HepG2 (cell line): ENCODE results near the gene PLK5. TPM values are rescaled to one million over a fixed set of nuclear protein-coding genes. Genes with fewer than 3 reads are reported as not detected.

Experiments
- DZIP1 ChIP-seq: sonication (generic); formaldehyde crosslinking; IDR thresholded peaks from 2 replicates; pipeline ENCODE4 v1.5.0; 2020; ENCODE audit warnings: mild to moderate bottlenecking, missing genetic modification reagents
- HMGXB4 ChIP-seq, 2 experiments: sonication (generic) in 1 of 2; formaldehyde crosslinking in 1 of 2; IDR thresholded peaks; 2 replicates each; pipeline versions ENCODE4 v1.4.0 to v1.6.1; 2018 to 2020; ENCODE audit warnings: missing genetic modification reagents in 2 of 2, borderline replicate concordance in 1 of 2, low read depth in 1 of 2, mild to moderate bottlenecking in 1 of 2, missing biosample characterization in 1 of 2
- KLF12 ChIP-seq: sonication (generic); formaldehyde crosslinking; IDR thresholded peaks from 2 replicates; pipeline ENCODE4 v1.4.0; 2020; ENCODE audit warnings: missing genetic modification reagents, borderline replicate concordance
- NKX3-1 ChIP-seq: sonication (generic); formaldehyde crosslinking; IDR thresholded peaks from 2 replicates; pipeline ENCODE4 v1.5.0; 2020; ENCODE audit warnings: missing genetic modification reagents
- NR3C1 ChIP-seq: sonication (generic); formaldehyde crosslinking; IDR thresholded peaks from 2 replicates; pipeline ENCODE4 v1.4.0; 2020; ENCODE audit warnings: missing genetic modification reagents
- ONECUT2 ChIP-seq: sonication (generic); formaldehyde crosslinking; IDR thresholded peaks from 2 replicates; pipeline ENCODE4 v1.4.0; 2020; ENCODE audit warnings: missing genetic modification reagents
- PRPF4 ChIP-seq: fragments of 200-400 bp; formaldehyde crosslinking; IDR thresholded peaks from 2 replicates; pipeline ENCODE4 v1.6.1; 2016; ENCODE audit warnings: low read length, low read depth; ENCODE audit not compliant: poor library complexity, severe bottlenecking
- REL ChIP-seq: sonication (generic); formaldehyde crosslinking; conservative IDR thresholded peaks from 2 replicates; pipeline ENCODE4 v1.8.0; 2022; ENCODE audit warnings: mild to moderate bottlenecking, missing genetic modification reagents, moderate library complexity
- STAG1 ChIP-seq: sonication (generic); formaldehyde crosslinking; IDR thresholded peaks from 2 replicates; pipeline ENCODE4 v1.4.0; 2020; ENCODE audit warnings: missing genetic modification reagents
- TRIM24 ChIP-seq: sonication (generic); formaldehyde crosslinking; IDR thresholded peaks from 2 replicates; pipeline ENCODE4 v1.8.0; 2022; ENCODE audit warnings: mild to moderate bottlenecking, missing genetic modification reagents
- WIZ ChIP-seq: sonication (generic); formaldehyde crosslinking; IDR thresholded peaks from 2 replicates; pipeline ENCODE4 v1.5.1; 2020; ENCODE audit warnings: mild to moderate bottlenecking, missing genetic modification reagents
- ZNF160 ChIP-seq: sonication (generic); formaldehyde crosslinking; IDR thresholded peaks from 2 replicates; pipeline ENCODE4 v1.8.0; 2022; ENCODE audit warnings: mild to moderate bottlenecking, inconsistent platforms, missing genetic modification reagents
- ZNF430 ChIP-seq: sonication (generic); formaldehyde crosslinking; IDR thresholded peaks from 2 replicates; pipeline ENCODE4 v1.9.0; 2021; ENCODE audit warnings: mild to moderate bottlenecking, missing genetic modification reagents
- ZNF558 ChIP-seq: sonication (generic); formaldehyde crosslinking; IDR thresholded peaks from 2 replicates; pipeline ENCODE4 v1.9.0; 2022; ENCODE audit warnings: mild to moderate bottlenecking, missing genetic modification reagents, borderline replicate concordance
- polyA plus RNA-seq, 8 experiments: library from polyadenylated mRNA; depleted of rRNA in 3 of 8; stranded (reverse) in 7 of 8; unstranded in 1 of 8; fragments of >200 nt; fragmentation: Illumina TruSeq in 4 of 8; extraction: Trizol in 4 of 8; gene quantifications; 2 replicates each; pipeline versions ENCODE4 v1.2.1 to v1.2.3, GENCODE V29; 2011 to 2016; ENCODE audit warnings: low read depth in 4 of 8, missing spikeins in 1 of 8, mixed read lengths in 1 of 8; ENCODE audit not compliant: insufficient read depth in 1 of 8
- total RNA-seq, 5 experiments: library from RNA; depleted of rRNA; stranded (reverse); fragments of >200 nt; fragmentation: Illumina TruSeq; extraction: Trizol; gene quantifications; 2 replicates each; pipeline ENCODE4 v1.2.3, GENCODE V29; 2016; ENCODE audit warnings: low read depth in 1 of 5
- TF ChIP-seq, protein P1 (sequence below): sonication (generic); formaldehyde crosslinking; IDR thresholded peaks from 2 replicates; pipeline ENCODE4 v1.4.0; 2020; ENCODE audit warnings: missing genetic modification reagents
- TF ChIP-seq, protein P2 (sequence below): sonication (generic); formaldehyde crosslinking; IDR thresholded peaks from 2 replicates; pipeline ENCODE4 v1.9.0; 2021; ENCODE audit warnings: missing genetic modification reagents, mild to moderate bottlenecking, borderline replicate concordance
- TF ChIP-seq, protein P3 (sequence below): sonication (generic); formaldehyde crosslinking; IDR thresholded peaks from 2 replicates; pipeline ENCODE4 v1.4.0; 2020; ENCODE audit warnings: mild to moderate bottlenecking, missing genetic modification reagents, borderline replicate concordance

The PLK5 gene
- total and polyA plus RNA-seq, 2 of the 13 experiments (the other 11 are each of a cell fraction or from before 2014, with no cell fraction given): not detected

GRCh38 chr19:1568320-1569019 lies 44.6 kb downstream of the PLK5 start, which contains the start of gene MEX3D (continued):
- TF ChIP-seq WIZ (CRISPR knock-in tag) (0 out of 2 replicates have a peak, but pooled peaks have one; percentile 51), DZIP1 (peak; percentile 61; the same call in 1 of the 2 replicates), ZNF558 (CRISPR knock-in tag) (peak; percentile 57; the same call in 1 of the 2 replicates), NKX3-1 (CRISPR knock-in tag) (peak; percentile 78; the same call in 1 of the 2 replicates), TRIM24 (CRISPR knock-in tag) (no peak), ZNF160 (CRISPR knock-in tag) (peak; percentile 64; the same call in 1 of the 2 replicates), PRPF4 (no peak), ONECUT2 (CRISPR knock-in tag) (0 out of 2 replicates have a peak, but pooled peaks have one; percentile 29), REL (no peak), ZNF430 (CRISPR knock-in tag) (no peak; the same call in 1 of the 2 replicates), KLF12 (peak; percentile 64), STAG1 (no peak), NR3C1 (CRISPR knock-in tag) (no peak), HMGXB4 (CRISPR knock-in tag; IDR thresholded peaks at IDR 0.05; ENCODE audit: borderline replicate concordance in 1 of 2, low read depth in 1 of 2) (no peak)
- TF ChIP-seq, protein P1, sequence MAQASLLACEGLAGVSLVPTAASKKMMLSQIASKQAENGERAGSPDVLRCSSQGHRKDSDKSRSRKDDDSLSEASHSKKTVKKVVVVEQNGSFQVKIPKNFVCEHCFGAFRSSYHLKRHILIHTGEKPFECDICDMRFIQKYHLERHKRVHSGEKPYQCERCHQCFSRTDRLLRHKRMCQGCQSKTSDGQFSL (CRISPR knock-in tag): peak; percentile 62; the same call in 1 of the 2 replicates
- TF ChIP-seq, protein P2, sequence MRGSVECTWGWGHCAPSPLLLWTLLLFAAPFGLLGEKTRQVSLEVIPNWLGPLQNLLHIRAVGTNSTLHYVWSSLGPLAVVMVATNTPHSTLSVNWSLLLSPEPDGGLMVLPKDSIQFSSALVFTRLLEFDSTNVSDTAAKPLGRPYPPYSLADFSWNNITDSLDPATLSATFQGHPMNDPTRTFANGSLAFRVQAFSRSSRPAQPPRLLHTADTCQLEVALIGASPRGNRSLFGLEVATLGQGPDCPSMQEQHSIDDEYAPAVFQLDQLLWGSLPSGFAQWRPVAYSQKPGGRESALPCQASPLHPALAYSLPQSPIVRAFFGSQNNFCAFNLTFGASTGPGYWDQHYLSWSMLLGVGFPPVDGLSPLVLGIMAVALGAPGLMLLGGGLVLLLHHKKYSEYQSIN (CRISPR knock-in tag): no peak
- TF ChIP-seq, protein P3, sequence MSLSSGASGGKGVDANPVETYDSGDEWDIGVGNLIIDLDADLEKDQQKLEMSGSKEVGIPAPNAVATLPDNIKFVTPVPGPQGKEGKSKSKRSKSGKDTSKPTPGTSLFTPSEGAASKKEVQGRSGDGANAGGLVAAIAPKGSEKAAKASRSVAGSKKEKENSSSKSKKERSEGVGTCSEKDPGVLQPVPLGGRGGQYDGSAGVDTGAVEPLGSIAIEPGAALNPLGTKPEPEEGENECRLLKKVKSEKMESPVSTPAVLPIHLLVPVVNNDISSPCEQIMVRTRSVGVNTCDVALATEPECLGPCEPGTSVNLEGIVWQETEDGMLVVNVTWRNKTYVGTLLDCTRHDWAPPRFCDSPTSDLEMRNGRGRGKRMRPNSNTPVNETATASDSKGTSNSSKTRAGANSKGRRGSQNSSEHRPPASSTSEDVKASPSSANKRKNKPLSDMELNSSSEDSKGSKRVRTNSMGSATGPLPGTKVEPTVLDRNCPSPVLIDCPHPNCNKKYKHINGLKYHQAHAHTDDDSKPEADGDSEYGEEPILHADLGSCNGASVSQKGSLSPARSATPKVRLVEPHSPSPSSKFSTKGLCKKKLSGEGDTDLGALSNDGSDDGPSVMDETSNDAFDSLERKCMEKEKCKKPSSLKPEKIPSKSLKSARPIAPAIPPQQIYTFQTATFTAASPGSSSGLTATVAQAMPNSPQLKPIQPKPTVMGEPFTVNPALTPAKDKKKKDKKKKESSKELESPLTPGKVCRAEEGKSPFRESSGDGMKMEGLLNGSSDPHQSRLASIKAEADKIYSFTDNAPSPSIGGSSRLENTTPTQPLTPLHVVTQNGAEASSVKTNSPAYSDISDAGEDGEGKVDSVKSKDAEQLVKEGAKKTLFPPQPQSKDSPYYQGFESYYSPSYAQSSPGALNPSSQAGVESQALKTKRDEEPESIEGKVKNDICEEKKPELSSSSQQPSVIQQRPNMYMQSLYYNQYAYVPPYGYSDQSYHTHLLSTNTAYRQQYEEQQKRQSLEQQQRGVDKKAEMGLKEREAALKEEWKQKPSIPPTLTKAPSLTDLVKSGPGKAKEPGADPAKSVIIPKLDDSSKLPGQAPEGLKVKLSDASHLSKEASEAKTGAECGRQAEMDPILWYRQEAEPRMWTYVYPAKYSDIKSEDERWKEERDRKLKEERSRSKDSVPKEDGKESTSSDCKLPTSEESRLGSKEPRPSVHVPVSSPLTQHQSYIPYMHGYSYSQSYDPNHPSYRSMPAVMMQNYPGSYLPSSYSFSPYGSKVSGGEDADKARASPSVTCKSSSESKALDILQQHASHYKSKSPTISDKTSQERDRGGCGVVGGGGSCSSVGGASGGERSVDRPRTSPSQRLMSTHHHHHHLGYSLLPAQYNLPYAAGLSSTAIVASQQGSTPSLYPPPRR: no peak
